Activated T-cell treated with anti-CD3 and anti-CD28 coated beads, Interleukin-2, amount 50 U/mL, for 1 hour (primary cell): ENCODE results near the gene IFI27L2.
"Not testable (repeated sequence)": the region's sequence is repeated elsewhere in the genome, so short reads cannot be mapped to it uniquely, and the experiment has no call there.

Experiments used
- DNase-seq: peaks from one replicate; pipeline ENCODE4 v3.0.0-alpha.2; 2020

The IFI27L2 gene, protein sequence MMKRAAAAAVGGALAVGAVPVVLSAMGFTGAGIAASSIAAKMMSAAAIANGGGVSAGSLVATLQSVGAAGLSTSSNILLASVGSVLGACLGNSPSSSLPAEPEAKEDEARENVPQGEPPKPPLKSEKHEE

DNA sequence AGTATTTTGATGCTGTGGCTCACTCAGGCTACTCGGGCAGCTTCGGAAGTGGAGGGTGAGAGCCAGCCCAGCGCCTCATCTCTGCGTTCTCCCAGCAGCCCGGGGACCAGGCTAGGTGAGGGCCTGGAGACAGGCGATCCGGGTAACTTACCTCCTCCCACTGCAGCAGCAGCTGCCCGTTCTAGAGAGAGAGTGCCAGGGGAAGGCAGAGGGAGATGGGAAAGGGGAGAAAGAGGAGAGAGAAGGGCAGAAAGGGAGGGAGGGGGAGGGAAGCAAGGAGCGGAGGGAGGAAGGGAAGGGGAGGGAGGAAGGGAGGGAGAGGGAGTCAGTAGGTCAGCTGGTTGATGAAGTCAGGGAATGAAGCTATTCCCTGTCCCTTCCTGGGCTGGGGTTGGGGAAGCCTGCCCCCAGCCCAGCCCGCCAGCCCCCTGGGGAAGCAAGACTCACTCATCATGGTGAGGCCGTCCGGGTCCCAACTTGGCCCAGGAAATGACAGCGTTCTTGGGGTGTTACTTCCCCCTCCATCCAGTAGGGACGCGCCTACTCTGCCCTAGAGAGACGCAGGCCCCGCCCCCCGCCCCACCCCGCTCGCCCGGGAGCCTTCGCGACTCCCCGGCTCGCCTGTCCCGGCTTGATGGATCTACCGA lies at the start of gene IFI27L2:
IFI27L2 (minus strand) TSS at position 494 of the 647 bp plus-strand sequence; CDS start at position 454, 40 bp downstream.
- DNase-seq, result peak; percentile 60

DNA sequence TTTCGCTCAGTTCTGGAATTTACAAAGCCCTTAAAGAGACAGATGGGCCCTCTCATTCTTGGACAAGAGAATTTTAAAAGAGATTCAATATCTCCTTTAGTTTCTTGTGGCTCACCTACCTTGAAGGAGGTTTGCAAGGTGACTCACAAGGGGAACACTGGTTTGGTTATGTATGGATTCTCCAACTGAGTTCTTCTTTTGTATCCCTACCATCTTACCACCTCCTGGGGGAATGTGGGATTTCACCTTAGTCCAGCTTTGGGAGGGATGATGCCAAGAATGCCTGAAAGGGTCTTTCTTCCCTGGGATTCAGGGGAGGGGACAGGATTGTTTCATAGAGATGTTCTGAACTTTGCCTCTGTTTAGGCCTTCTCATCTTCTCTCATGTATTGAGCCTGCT lies 48.4 kb upstream of the IFI27L2 start:
- DNase-seq, result no peak

DNA sequence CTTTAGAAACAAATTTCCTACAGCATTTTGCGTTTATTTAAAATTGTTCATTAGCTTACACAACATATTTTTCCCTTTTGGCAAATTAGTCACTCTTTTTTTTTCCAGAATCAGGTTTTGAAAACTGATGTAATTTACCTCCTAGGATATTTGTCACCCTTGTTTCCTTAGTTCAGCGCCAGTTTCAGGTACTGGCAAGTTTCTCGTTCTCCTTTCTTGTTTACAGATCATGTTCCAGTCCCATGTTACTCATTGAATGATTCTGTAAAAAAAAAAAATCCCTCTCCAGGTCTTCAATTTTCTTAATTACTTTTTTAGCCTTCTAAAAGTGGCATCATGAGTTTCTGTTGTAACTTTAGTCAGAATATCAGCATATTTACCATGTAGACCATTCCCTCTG lies 47.4 kb upstream of the IFI27L2 start:
- no peak for DNase-seq

DNA sequence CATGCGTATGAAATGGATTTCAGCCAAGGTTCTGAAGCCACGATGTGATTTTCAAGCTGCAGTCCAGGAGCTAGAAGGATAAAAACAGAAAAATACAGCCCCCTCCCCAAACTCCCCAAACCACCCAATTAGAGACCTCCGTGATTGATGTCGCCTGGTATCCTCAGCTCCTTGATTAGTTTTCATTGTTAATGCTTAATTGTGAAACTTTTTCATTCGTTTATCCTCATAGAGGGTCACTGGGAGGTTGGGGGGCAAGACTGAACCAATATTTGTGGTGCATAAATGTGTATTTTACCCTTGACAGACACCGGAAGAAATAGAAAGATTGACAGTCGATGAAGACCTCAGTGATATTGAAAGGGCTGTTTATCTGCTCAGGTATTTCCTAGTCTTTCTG lies 46.3 kb upstream of the IFI27L2 start:
- DNase-seq, result no peak

DNA sequence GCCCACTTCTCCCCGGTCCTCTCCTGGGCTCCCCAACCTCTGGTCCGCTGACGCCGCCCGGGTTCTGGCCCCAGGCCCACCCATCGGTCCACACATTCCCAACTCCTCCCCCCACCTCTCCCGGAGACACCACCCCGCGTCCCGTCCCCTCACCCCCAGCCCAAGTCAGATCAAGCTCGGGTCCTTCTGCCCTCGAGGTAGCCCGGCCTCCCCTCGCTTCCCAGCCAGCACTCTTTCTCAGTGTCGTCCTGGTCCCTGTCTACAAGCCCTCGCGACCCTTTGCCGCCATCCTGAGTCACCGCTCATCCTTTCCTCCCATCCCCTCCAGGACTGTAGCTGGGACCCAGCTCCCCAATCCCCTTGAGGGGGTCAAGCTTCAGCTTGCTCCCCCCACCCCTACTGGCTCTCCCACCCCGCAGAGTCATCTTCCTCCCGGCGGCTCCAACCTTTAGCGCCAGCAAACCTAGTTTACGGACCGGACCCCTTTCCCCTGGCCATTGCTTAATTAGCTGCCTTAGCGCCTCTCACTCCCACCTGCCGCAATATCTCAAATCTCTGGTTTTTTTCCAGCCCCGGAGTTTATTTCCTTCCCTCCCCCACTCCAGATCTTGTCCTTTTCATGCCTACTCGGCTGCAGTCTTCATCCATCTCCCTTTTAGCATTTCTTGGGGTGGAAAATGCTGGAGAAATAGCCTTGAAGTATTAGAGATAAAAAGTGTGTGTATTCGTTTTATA lies 45.8 kb upstream of the IFI27L2 start:
- peak; percentile 29 for DNase-seq

DNA sequence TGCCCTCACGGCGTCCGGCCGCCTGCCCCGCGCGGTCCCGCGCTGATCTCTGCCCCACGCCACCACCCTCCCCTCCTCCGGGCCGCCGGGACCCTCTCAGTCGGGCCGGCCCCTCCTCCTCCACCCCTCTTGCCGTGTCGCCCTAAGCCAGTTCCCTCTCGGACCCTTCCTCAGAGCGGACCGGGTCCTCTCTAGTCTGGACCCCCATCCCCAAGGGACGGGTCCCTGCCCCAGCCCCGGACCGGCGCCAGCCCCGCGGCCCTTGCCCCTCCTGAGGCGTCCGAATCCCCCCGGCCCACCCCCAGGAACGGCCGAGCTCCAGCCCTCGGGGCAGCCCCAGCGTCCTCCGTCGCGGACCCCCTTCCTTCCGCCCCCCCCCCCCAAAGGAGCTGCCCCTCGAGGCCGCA lies 45.2 kb upstream of the IFI27L2 start:
- DNase-seq, result no peak

DNA sequence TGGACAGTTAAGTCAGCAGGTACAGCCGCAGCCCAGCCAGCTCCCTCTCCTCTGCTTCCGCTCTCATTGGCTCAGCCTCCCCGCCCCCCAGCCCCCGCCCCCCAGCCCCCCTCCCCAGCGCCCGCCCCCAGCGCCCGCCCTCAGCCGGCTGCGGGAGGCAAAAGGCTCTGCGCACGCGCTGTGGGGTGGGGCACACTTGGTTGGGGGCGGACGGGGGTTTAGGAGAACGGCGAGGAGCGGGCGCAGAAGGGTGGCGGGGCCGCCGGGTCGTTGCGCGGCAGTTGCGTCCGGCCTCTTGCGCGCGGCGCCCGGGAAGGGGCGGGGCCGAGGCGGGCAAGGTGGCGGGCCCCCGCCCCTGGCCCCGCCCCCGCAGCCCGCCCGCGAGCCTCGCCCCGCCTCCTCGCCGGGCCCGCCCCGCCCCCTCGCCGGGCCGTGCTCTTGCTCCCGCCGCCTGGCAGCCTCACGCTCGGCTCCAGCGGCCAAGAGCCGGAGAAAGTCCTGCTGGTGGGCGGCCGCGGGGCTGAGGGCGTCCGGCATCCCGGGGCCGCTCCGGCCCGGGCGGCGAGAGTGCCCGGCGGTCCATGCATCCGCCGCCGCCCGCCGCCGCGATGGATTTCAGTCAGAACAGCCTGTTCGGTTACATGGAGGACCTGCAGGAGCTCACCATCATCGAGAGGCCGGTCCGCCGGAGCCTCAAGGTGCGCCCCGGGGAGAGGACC lies 44.6 kb upstream of the IFI27L2 start, which contains the start of gene PPP4R4:
PPP4R4 (plus strand) TSS at position 438 of the 719 bp plus-strand sequence; CDS start at position 582, 144 bp downstream.
- peak; percentile 86 for DNase-seq

DNA sequence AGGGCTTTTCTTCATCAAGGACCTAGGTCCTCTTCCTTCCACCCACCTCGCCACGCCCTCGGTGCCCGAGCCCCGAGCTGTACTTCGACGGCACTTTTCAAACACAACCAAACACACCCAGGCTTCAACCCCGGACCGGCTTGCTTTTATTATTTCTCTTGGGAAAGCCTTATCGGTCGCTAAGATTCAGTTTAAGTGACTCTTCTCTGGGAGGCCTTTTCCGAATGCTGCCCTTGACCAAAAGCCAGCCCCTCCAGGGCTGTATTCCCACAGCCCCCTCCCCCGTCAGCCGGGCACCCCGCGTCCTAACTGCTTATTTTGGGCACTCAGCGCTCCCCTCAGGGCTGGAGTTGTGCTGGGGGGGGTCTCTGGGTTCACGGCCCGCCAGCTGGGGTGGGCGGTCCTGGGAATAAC lies 44.1 kb upstream of the IFI27L2 start:
- no peak for DNase-seq

DNA sequence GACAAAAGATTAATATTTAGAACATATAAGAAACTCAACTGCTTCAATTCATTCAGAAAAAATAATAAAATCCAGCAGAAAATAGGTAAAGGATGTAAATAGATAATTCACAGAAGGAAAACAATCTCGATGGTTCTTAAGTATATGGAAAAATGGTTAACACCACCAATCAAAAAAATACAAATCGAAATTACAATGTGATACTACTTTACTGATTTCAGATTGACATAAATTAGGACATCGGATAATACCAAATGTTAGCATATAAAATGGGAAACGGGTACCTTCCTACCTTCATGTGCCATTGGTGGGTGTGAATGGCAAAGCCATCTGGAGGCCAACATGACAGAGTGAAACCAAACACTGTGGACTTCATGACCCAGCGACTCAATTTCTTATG lies 43.1 kb upstream of the IFI27L2 start:
- no peak for DNase-seq

DNA sequence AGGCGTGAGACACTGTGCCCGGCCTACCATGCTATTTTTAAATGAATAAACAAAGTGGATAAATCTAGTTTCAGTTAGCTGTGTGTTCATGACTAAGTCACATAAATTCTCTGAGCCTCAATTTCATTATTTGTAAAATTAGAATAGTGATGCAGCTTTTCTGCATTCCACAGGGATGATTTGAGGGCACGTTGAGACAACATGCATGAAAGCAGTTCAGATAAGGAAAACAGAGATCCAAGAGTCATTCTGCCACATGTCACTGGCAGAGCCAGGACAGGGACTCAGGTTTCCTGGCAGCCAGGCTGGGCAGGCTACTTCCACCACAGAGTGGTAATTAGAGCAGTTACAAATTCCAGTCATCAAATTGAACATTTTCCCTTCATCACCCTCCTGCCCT lies 41.8 kb upstream of the IFI27L2 start:
- no peak for DNase-seq

DNA sequence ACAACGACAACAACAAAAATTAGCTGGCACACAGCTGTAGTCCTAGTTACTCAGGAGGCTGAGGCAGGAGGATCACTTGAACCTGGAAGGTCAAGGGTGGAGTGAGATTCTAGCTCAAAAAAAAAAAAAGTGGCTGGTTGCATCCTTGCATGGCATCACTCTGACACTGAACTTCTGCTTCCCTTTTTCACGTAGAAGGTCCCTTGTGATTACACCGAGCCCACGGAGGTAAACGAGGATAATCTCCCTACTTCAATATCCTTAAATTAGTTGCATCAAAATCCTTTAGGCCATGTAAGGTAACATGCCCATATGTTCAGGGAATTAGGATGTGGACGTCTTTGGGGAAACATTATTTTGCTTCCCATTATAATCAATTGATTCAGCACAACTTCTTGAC lies 40.7 kb upstream of the IFI27L2 start:
- no peak for DNase-seq

DNA sequence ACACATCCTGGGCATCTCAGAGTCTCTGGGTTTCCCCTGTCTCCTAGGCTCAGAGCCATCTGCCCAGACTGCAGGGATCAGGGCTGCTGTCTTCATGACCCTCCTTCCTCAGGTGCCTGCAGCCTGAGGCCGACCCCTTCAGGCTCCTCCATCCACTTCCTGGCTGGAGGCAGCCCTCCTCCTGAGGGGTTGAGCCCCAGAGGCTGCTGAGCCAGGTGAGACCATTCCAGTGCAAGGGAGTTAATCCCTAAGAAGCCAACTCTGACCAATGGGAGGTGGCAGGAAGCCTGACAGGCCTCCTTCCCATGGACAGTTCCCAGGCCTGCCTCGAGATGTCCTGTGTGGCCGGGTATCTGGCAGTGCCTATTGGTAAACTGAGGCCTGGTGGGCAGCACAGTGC lies 36.3 kb upstream of the IFI27L2 start:
- no peak for DNase-seq

DNA sequence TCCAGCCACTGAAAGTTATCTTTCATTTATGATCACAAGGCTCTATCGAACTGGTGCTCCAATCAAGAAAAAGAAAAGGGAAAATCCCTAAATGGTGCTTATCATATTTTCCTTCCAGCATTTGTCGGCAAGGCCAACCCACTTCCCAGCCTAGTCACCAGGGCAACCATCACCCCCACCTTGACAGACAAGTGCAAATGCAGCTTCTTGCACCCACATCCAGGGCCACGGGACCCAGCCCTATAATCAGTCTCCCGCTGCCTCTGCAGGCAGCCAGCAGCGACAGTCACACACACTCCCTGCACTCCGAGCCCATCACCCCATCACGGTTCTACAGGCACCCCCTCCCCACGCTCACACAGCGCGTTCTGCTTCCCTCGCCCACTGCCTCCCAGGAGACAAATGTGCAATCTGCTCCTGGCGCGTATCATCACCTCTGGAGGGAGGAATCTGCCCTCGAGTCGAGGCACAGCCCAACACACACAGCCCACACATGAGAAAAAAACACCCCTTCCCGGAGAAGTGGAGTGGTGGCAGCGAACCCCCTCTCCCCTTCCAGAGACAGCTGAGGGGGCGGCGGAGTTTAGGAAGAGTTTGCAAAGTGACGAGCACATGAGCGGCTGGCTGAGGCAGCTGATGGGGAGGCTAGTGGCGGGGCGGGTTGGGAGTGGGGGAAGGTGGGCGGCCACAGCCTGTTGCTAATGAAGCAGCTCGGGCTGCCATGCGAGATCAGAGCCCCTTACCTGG lies 35.5 kb upstream of the IFI27L2 start:
- no peak for DNase-seq

DNA sequence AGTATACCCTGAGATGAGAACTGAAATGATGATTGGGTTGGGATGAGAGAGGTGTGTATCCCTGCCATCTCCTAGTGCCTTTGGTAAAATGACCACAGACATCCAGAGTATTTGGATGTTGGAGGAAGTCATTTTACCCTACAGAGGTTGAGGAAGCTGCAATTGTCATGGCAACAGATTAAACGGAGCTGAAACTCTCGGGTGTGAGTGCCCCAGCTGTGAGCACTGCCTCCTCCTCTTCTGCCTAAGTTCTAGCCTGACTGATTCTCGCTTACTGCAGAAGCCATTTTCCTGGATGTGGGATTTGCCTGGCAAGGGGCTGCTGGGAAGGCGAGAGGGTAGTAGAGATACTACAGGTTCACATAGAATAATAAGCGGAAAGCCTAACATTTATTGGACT lies 34.4 kb upstream of the IFI27L2 start:
- DNase-seq, result no peak

DNA sequence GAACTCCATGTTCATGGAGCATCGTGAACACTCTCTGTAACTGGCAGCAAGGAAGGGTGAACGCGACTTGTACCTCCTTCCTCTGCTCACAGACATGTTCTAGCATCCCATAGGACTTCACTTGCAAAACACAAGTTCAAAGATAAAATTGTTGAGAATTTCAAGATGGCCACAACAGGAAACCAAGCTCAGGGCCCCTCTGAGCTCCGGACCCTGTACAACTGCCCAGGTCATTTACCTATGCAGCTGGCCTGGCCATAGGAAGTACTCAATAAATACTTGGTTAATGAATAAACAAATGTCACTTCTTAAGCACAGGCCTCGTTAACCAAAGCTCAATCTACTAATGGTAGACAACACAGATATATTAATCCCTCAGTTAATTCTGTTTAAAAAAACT lies 33.1 kb upstream of the IFI27L2 start:
- DNase-seq, result no peak

DNA sequence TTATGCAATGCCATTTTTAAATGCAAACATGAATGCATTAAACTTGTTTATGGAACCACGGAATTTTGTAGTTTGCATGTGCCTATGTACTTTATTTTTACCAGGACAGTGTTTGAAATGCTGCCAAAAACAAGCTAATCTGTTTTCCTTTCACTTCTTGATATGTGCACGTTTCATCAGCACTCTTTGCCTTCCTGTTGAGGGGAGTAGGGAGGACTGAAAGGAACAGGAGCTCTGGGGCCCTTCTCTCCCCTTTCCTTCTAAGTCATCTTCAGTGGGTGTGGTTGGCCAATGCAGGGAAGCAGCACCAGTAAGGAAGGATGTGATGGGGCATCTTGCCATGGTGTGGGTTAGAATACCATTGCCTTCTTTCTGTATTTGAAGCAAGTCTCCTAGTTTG lies 32.6 kb upstream of the IFI27L2 start:
- DNase-seq, result no peak

DNA sequence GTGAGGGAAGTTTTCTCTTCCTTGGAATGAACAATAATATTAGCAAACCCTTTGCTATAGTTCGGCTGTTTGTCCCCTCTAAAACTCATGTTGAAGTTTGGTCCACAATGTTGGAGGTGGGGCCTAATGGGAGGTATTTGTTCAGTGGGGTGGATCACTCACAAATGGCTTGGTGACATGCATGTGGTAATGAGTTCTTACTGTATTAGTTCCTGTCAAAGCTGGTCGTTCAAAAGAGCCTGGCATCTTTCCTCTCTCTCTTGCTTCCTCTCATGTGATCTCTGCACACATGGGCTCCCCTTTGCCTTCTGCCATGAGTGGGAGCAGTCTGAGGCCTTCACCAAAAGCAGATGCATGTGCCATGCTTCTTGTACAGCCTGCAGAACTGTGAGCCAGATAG lies 31.7 kb upstream of the IFI27L2 start:
- DNase-seq, result no peak

DNA sequence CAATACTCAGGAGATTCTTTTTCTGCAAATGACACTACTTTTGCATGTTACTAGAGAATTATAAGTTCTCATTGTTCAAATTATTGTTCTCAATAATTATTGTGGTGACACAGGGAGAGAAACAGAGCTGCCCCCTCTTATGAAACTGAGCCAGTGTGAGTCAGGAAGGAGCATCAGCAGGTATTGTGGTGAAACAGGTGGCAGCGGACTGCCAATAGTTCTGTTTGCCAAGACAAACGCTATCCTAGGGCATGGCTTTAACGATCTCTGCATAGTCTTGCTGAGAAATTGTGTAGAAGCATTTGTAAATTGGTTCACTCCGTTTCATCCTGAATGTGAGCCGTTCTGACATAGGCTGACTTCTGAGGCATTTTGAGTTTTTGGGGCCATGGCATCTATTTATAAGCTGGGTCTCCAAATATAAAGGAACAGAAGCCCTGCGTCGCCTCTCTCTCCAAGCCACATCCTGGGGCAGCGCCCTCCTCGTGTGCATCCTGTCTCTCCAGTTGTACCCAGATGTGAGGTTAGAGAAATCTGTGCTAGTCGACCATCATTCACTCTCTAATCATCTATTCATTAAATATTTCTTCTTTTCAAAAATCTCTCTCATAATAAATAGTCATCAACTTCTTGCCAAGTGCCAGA lies 29.0 kb upstream of the IFI27L2 start:
- DNase-seq, result no peak

DNA sequence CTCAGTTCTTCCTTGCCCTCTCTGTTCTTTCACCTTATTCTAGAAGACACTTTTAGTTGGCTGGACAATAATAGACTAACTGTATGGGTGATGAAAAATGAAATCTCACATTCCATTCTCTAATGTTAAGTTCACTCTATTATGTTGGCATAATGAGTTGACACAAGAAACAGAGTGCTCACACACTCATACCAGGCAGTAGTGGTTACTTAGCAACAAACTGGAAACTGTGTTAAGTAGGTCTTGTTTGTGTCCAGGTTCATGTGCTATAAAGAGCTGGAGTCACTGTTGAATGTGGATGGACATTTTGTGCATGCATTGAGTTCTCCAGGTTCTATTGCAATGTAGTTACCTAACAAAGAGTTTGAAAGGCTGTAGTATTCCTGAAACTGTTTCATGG lies 27.8 kb upstream of the IFI27L2 start:
- no peak for DNase-seq

DNA sequence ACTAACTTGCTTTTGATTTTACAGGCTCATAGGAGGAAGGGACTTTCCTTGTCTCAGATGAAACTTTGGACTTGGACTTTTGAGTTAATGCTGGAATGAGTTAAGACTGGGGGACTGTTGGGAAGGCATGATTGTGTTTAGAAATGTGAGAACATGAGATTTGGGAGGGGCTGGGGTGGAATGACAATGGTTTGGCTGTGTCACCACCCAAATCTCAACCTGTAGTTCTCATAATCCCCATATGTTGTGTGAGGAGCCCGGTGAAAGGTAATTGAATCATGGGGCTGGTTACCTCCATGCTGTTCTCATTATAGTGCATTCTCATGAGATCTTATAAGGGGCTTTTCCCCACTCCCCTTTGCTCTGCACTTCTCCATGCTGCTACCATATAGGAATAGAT lies 26.7 kb upstream of the IFI27L2 start:
- not testable (repeated sequence) for DNase-seq

DNA sequence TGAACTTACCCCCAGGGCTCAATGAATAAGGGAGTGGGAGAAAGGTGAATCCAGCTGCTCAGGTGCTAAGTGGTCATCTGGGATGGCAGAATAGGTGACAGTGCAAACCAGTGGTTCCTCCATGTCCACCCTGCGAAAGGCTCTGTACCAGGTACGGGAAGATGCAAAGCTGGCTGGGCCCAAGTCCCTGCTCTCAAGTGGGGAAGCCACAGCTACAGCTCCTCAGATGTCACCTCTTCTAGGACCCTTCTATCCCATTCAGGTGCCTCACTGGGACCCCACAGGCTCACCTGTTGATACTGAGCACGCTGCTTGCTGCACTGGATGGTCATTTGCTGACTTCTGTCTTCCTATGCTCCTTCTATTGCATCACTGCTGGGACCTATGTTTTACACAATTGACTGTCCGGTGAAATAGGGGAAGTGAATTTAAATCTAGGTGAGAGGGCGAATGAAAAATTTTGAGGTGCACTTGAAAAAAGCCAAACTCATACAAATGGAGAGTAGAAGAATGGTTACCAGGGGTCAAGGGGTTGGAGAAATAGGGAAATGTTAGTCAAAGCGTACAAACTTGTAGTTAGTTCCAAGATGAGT lies 24.4 kb upstream of the IFI27L2 start:
- no peak for DNase-seq

DNA sequence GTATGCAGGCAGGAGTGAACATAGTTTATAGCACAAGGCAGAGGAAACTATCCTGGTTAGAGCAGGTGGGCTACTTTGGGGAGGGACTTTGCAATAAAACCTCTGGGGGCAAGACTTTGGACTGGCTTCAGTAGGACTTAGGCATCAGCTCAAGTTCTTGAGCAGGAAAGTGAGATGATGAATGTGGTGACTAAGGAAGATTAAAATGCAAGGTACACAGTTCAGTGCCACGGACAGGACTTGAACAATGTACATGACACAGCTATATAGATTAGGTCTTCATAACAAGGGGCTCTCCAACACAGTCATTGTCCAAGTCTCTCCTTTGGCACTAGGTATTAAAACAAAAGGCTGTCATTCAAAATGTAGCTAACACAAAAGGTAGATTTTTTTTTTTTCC lies 23.3 kb upstream of the IFI27L2 start:
- no peak for DNase-seq
